Right atrium auricular region (tissue), 2 donors: Measurements from ENCODE around the gene NEGR1. TPM values are rescaled to one million over a fixed set of nuclear protein-coding genes. Genes with fewer than 3 reads are reported as not detected.

Experiments used
- DNase-seq: peaks from one replicate; pipeline ENCODE4 v3.0.0-alpha.2; 2019; ENCODE audit warnings: low spot score
- H3K27ac ChIP-seq, 2 donors: fragments of 200-600 bp; sonication (generic); 1 replicate in 1 of 2; 2 replicates in 1 of 2; pipeline ENCODE4 v1.5.1; 2016 to 2019
- H3K27me3 ChIP-seq, 2 donors: fragments of 200-600 bp; sonication (generic); one replicate each; pipeline versions ENCODE4 v1.5.1 to v1.6.0; 2017 to 2019
- H3K36me3 ChIP-seq: fragments of 200-600 bp; sonication (generic); one replicate; pipeline ENCODE4 v1.5.1; 2016
- H3K4me1 ChIP-seq, 2 donors: fragments of 200-600 bp; sonication (generic); one replicate each; pipeline versions ENCODE4 v1.5.1 to v1.6.0; 2017 to 2019
- H3K4me3 ChIP-seq, 2 donors: fragments of 200-600 bp; sonication (generic); 1 replicate in 1 of 2; 2 replicates in 1 of 2; pipeline ENCODE4 v1.5.1; 2017 to 2019; ENCODE audit warnings: mild to moderate bottlenecking in 1 of 2, moderate library complexity in 1 of 2
- H3K9me3 ChIP-seq, 2 donors: fragments of 200-600 bp; sonication (generic); one replicate each; pipeline ENCODE4 v1.5.1; 2019
- CTCF ChIP-seq, 2 donors: fragments of 200-600 bp; sonication (generic); IDR thresholded peaks; one replicate each; pipeline ENCODE4 v1.5.1; 2019; ENCODE audit warnings: antibody characterized with exemption in 2 of 2
- total RNA-seq, 2 donors: library from RNA; depleted of rRNA; stranded (reverse); fragments of >200 nt; gene quantifications; one replicate each; pipeline ENCODE4 v1.1.0, GENCODE V29; 2016

Gene NEGR1
- total RNA-seq, 2 donors from 2014 or later: 9.3 to 9.9 TPM

GRCh38 chr1:71561729-71562128, 720.6 kb downstream of the NEGR1 start:
- H3K4me3 ChIP-seq: no peak overlapping the region
- no peaks in the 10 kb centered on the region for H3K9me3 ChIP-seq
- H3K27ac ChIP-seq: peak overlapping the region in 1 of 2 donors; percentile 19
- H3K27me3 ChIP-seq: no peaks in the 10 kb centered on the region
- TF ChIP-seq CTCF (IDR thresholded peaks at IDR 0.05): no peak
- no peaks in the 10 kb centered on the region for H3K36me3 ChIP-seq
- peaks cover 0 to 5% of the 10 kb centered on the region in 2 donors for H3K4me1 ChIP-seq
- DNase-seq: no peak

GRCh38 chr1:71561206-71561605, 721.1 kb downstream of the NEGR1 start:
- peak overlapping the region in 1 of 2 donors; percentile 19 for H3K27ac ChIP-seq
- no peaks in the 10 kb centered on the region for H3K9me3 ChIP-seq
- H3K4me3 ChIP-seq: no peak overlapping the region
- H3K27me3 ChIP-seq: no peaks in the 10 kb centered on the region
- no peak for DNase-seq
- TF ChIP-seq CTCF (IDR thresholded peaks at IDR 0.05): no peak
- H3K36me3 ChIP-seq: no peaks in the 10 kb centered on the region
- H3K4me1 ChIP-seq: peaks cover 0 to 5% of the 10 kb centered on the region in 2 donors

DNA sequence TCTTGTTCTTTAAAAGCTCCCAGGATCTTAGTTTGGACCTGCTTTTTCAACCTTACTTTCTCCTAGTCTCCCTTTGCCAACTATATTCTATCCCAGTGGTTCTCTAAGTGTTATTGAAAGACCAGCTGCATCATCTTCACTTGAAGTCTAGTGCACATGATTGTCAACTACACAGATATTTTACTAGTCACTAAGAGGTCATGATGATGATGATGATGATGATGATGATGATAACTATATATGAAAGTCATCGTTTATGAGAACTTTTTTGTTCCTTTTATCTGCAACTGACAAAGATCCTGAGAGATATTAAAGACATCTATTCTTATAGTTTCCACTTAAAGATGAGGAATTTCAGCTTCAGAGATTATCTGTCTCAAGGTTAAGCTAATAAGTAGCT, 722.5 kb downstream of the NEGR1 start:
- Histone ChIP-seq H3K27me3 (no peaks in the 10 kb centered on the region), H3K27ac (no peak overlapping the region), H3K4me3 (no peak overlapping the region), H3K9me3 (no peaks in the 10 kb centered on the region), H3K36me3 (no peaks in the 10 kb centered on the region), H3K4me1 (peaks cover 0 to 5% of the 10 kb centered on the region in 2 donors)
- DNase-seq: no peak
- TF ChIP-seq CTCF (IDR thresholded peaks at IDR 0.05): no peak

DNA sequence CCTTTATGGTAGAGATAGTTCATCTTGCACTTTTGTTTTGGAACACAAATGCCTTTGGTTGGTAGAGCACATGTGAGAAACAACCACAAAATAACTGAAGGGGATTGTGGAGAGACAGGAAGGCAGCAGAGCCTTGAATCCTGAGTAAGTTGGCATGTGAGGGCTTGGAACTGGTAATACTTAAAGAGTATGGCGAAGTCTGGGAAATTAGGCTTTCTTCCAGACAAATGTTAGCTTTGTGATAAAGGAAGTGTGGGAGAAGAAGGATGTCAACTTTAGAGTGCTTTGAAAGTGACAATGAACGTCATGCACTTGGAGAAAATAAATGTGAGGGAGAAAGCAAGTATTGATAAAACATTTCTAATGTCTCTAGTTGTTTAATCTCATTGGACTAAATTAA, 725.2 kb downstream of the NEGR1 start:
- H3K36me3 ChIP-seq: no peaks in the 10 kb centered on the region
- H3K9me3 ChIP-seq: no peaks in the 10 kb centered on the region
- peak overlapping the region in 1 of 2 donors; percentile 31 for H3K27ac ChIP-seq
- H3K4me1 ChIP-seq: peaks cover 0 to 5% of the 10 kb centered on the region in 2 donors
- no peak for TF ChIP-seq CTCF (IDR thresholded peaks at IDR 0.05)
- no peak overlapping the region for H3K4me3 ChIP-seq
- H3K27me3 ChIP-seq: no peaks in the 10 kb centered on the region
- DNase-seq: no peak

GRCh38 chr1:71548398-71548890, 733.9 kb downstream of the NEGR1 start:
- TF ChIP-seq CTCF (IDR thresholded peaks at IDR 0.05): no peak
- no peak for DNase-seq
- H3K36me3 ChIP-seq: no peaks in the 10 kb centered on the region
- no peak overlapping the region for H3K27ac ChIP-seq
- H3K9me3 ChIP-seq: no peaks in the 10 kb centered on the region
- H3K27me3 ChIP-seq: no peaks in the 10 kb centered on the region
- H3K4me3 ChIP-seq: no peak overlapping the region
- no peaks in the 10 kb centered on the region for H3K4me1 ChIP-seq

DNA sequence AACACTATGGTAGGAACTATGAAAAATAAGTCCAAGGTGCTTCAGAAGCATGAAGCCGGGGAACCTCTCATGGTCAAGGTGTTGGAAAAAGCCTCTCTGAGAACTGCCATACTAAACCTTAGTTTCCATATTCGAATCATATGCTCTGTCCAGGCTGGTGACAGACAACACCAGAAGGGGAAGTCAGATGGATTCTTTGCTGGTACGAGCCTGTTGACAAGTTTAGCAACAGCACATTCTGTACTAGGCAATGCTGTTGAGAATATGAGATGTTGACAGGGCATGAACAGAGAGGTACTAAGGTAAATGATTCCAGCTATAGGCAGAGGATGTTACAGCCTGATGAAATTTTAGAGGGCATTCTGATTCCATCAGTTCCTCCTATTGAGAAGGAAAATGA, 740.2 kb downstream of the NEGR1 start:
- TF ChIP-seq CTCF (IDR thresholded peaks at IDR 0.05): no peak
- Histone ChIP-seq H3K4me1 (no peaks in the 10 kb centered on the region), H3K36me3 (no peaks in the 10 kb centered on the region), H3K4me3 (no peak overlapping the region), H3K27me3 (no peaks in the 10 kb centered on the region), H3K9me3 (no peaks in the 10 kb centered on the region), H3K27ac (no peak overlapping the region)
- no peak for DNase-seq
